HG02884 (cell line): ENCODE measurements around the gene NKX2-3.

Source experiments
- ATAC-seq: cut with Tn5 transposase; IDR thresholded peaks from one replicate; pipeline ENCODE4 v1.9.1; 2021; ENCODE audit warnings: mild to moderate bottlenecking, moderate library complexity; ENCODE audit not compliant: unreplicated experiment

The NKX2-3 gene

DNA sequence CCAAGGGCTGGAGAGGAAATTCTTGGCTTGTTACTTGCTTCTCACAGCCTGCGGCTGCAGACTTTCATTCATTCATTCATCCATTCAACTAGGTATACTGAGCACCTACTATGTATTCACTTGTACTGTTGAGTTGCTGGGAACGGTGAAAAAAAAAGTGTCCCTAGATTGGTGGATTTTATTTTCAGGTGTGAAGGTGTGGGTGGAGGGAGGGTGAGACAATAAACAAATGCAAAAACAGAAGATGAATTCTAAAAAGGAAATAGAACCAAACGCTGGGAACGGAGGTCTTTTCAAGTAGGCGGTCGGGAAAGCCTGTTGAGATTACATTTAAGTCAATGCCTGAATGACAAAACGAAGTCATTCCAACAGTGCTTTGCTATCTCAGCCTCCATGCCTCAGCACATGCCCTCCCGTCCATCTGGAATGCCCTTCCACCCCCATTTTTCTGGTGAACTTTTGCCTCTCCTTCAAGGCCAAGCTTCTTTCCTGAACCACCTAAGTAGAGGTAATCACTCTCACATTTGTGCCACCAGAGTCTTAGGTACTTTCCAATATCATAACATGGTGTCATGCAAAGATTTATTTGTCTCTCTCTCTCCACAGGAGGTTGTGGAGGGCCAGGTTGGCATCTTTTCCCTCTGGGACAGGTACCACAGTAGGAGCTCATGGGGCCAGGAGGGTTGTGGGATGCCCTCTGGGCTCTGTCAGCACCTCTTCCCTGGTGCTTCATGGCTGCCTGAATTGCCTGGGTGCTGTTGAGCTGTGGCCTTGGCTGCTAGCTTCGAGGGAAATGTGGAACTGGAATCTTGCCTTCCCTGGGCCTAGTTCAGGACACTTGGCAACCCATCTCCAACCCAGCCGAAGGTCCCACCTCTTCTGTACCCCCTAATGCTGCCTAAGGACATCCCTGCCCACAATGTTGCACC lies 5.5 kb downstream of the NKX2-3 start:
- ATAC-seq, result no peak

DNA sequence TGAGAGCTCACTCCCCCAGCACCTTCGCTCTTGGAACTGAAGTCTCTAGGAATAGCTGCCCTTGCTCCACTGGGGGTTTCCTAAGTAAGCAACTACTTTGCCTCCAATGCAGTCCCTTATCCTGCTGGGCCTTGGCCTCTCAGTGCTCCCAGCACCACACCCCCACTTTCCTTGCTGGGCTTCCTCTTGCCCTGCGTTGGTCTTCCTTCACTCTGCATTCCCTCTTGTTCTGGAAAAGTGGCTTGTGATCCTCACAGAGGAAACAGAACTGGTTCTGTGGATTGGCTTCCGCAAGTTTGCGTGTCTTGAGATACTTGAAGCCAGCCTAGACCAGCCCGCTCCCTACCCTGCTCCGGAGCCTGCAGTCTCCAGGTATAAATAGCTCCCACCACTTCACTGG lies 6.4 kb downstream of the NKX2-3 start:
- no peak for ATAC-seq

DNA sequence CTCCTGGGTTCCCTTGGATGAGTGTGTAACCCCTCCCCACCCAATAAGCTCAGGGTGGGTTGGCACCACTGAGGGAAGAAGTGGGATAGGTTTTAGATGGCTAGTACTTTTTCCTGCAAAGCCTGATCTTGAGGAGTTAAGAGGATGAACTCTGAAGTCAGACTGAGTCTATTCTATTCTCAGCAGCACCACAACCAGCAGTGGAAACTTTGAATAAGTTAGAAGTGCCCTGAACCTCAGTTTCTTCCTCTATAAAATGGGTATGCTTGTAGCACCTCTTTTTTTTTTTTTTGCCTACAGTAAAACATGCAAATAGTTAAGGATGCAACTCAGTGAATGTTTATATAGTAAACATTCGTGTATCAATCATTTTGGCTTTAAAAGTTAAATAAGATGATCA lies 7.1 kb downstream of the NKX2-3 start:
- ATAC-seq, result no peak

DNA sequence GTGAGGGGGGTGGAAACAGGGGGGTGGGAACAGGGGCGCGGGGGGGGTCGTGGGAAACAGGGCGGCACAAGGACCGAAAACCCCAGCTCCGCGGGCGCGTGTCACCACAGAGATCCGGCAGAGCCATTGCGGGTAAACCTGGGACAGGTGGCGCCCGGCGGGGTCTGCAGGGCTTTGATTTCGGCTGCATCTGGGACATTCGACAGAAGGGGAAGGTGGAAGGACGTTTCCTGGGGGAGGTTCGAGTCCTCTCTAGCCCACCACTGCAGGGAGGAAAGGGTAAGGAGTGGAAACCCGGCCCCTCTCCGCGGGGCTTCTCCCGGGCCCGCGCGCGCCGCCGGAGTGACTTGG lies 7.5 kb downstream of the NKX2-3 start:
- ATAC-seq, result no peak

DNA sequence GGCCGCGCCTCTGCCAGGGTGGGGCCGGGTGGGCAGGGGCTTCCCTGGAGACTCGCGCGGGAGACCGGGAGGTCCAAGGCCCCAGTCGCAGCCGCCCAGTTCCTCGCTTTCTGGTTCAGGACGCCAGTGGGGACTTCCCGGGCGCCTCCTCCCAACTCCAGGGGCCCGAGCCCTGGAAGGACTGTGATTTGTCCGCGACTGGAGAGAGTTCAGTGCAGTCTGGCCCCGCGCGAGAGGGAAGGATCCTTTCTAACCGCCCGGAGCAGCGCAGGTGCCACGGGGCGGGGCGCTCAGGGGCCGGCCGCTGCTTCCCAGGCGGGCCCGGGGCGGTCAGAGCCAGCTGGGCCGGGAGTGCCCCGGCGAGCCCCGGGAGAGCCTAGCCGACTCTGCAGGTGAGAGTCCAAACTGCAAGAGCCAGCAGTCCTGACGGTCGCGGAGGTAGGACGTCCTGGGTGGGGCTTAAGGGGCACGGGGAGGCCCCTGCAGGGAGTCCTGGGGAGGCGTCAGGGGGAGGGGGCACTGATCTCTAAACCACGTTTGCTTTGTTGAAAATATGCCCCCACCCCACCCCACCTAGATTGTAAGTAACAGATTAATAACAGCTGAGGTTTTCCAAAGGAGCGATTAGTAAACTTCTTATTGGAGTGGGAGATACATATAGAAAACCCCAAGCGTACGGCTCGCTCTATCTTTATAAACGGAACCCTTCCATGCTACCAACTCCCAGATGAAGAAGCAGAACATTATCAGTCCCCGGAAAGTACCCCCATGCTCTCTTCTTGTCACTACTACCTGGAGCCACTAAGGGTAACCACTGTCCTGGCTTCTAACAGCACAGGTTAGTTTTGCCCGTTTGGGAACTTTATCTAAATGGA lies 8.2 kb downstream of the NKX2-3 start:
- no peak for ATAC-seq

DNA sequence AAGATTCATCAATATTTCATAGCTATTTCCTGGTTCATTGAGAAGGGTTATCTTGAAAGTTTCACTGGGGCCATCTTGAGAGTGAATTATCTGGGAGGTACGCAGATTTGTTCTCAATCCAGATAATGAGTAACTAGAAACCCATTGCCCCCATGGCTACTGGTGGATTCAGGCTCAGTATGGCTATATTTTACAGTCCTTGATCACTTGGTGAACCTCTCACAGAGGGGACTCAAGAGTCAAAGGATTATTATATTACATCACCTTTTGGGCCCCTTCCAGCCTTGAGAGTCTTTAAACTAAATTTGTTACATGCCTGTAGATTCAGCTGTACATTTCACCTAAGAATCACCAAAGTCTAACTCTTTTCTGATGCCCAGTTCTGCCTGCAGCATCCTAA lies 11.6 kb downstream of the NKX2-3 start:
- no peak for ATAC-seq

DNA sequence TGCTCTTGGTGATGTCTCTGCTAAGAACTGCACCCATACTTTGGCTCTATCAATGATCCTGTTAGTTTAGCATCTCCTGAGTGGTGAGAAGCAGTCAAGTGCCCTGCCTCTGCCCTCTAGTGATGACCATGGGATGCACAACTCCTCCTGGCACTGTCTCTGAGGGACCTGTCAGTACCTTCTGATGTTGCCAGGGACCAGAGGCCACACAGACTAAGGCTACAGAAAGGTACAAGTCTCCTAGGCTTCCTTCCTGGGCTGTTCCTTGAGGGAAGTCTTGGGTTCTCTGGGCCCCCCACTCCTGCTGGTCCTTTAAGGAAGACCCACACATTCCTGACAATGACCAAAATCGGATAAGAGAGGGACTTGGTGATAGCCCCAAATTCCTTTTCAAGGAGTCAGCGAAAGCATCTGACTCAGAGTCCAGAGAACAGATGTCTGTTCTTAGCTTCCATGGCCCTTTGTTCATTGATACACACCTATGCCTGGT lies 15.3 kb downstream of the NKX2-3 start:
- no peak for ATAC-seq

DNA sequence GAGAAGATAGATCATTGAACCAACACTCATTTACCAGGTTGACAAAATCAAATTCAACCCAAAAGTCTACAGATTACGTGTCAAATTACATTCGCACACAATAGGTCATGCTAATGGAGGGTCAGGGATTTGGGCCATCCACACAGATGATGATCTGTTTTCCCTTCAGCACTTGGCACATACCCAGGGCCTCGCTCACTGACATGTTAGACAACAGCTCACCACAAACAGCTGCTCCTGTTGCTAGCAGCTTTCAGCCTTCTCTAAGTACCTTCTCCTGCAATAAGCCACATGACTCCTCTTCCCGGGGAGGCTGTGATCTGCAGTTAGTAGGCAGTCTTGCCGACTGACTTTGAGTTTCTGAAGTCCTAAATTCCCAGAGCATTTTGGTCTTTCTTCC lies 18.4 kb downstream of the NKX2-3 start:
- ATAC-seq, result no peak

DNA sequence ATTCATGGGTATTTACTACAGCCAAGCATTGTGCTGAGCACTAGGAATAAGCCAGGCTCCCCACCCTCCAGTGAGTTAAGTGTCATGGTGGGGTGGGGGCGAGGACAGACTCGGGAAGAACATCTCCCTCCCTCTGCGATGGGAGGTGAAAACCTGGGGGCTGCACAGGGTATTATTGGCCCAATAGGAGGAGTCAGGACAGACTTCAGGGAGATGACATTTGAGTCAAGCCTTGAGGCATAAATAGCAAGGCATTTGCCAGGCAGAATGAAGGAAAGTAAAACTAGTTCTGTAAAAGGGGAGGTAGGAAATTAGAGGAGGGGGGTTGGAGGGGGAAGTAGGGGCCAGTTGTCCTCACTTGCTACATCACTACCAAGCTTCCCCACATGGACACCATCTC lies 18.9 kb downstream of the NKX2-3 start:
- ATAC-seq, result no peak

DNA sequence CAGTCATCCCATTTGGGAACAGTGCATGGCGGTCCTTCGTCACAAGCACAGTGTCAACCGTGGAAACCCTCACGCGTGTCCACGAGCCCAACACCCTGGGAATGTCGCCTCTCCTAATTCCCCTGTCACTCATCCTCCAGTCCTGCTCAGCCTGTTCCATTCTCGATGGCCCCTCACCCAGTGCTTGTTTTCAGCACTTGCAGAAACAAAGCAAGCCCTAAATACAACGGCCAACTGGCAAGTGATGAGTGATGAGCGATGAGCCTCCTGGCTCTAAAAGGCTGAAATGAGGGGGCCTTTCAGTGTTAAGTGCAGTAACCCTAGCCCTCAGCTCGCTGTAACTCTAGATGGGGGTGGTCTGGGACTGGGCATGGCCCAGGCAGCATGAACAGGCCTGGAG lies 22.6 kb downstream of the NKX2-3 start:
- no peak for ATAC-seq

DNA sequence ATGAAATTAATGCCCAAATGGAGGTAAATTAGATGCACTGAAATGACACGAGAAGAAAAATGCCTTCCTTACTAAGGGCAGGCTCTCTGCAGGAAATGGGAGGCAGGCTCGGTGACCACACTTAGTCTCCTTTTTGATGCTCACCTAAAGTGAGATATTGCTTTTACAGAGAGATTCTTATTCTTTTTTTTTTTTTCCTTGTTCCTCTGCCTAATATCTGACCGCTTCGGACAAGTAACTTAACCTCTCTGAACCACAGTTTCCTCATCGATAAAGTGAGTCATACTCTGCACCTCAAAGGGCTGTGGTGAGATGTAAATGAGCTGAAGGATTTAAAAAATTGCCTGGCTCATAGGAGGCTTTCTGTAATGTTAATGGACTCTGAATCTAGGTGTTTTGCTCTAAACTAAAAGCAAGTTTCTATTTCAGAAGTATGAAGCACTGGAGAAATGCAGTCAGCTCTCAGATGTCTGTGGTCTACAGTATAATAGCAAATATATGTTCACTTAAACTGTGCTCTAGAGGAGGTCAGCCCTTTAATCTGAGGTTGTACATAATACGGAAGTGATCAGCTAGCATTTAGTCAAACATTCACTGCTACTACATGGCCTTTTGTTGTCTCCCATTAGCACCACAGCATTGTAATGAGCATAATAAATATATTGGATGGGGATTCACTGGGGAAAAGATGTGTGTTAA lies 23.2 kb downstream of the NKX2-3 start:
- peak; percentile 80 for ATAC-seq

DNA sequence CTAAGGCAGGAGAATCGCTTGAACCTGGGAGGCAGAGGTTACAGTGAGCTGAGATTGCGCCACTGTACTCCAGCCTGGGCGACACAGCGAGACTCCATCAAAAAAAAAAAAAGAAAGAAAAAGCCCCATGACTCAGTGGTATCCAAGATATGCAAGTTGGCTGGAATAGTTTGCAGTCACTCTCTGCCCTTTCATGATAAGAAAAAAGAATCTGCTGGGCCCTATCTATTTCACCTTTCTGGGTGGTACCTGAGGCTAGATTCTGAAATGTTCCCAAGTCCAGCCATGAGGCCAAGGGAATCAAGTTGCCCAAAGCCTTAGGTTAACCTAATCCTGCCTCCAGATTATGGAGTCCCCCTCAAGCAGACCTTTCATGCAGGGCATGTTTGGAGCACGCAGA lies 24.3 kb downstream of the NKX2-3 start:
- ATAC-seq, result no peak

DNA sequence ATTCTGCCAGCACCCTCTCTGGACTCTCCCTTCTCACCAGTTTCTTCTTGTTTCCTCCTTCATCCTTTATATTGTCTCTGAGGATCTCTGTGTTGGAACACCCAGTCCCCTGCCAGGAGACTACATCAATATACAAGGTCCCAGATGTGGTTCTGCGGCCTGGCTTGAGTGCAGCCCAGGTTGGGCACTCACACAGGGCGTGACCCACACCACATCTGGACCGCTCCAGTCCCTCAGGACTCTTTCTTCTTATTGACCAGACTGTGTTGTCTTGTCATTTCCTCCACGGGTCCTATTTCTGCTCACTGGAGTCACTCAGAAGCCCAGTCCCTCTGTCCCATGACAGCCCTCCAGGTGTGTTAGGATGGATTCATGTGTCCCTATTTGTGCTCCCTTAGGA lies 26.0 kb downstream of the NKX2-3 start:
- no peak for ATAC-seq

DNA sequence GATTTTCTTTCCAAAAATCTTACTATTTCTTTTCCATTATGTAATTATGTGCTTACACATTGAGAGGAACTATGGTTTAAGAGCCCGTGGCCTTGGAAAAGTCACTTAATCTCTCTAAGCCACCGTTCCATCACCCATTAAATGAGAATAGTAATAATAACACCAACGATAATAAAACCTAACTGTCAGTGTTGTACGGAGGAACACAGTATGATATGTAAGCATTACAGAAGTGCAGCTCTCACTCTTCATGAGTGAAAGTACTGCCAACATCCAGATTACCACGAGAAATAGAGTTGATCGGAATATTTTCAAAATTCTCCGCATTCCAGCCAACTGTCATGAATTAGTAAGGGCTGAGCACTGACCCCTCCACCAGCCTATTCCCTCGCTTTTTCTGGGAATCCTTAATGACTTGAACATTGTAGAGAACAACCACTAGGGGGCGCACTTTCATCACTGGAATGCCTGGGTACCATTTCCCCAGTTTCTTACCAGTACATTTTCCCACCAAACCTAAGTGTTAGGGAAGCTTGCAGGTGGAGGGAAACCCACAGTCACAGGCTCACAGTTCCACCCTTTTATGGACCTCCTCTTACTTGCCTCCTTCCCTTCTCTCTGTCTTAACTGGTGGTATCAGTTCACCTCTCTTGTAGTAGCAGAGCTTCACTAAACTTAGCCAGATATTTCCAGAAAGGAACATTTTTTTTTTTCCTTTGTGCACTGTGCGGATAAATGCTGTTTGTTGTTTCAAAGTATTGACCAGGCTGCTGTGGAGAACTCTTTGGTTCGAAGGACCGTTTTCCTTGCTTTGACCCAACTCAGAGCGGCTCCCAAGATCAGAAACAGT lies 27.8 kb downstream of the NKX2-3 start:
- no peak for ATAC-seq

DNA sequence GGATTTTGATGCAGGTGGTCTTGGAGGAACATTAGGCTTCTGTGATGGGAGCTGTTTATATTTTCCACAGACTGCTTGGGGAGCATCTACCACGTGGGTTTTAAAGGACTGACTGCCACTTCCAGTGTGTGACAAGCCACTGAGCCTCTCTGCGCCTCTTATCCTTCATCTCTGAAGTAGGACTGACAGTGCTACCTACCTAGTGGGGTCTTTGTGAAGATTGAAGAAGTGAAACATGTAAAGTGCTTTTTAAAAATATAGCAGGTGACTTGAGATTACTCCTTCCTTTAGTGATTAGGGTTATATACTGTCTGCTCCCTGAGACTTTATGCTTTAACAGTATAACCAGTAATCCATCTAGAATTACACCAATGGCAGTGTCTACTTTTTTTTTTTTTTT lies 29.9 kb downstream of the NKX2-3 start:
- ATAC-seq, result no peak

DNA sequence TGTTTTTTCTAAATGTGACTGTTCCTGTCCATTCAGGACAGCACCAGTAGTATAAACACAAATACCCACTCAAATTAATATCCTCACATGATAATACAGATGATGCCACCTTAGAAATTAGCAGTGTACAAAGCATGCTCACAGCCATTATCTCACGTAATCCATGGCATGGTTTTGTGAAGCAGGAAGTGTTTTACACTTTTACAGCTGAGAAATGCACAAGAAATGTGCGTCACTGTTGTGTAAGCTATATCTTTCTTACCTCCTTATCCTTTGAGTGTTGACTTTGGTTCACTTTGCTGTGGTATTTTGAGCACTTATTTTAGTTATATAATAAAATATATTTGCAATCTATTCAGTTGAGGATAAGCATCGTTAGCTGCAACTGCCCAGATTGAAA lies 31.6 kb downstream of the NKX2-3 start:
- no peak for ATAC-seq

DNA sequence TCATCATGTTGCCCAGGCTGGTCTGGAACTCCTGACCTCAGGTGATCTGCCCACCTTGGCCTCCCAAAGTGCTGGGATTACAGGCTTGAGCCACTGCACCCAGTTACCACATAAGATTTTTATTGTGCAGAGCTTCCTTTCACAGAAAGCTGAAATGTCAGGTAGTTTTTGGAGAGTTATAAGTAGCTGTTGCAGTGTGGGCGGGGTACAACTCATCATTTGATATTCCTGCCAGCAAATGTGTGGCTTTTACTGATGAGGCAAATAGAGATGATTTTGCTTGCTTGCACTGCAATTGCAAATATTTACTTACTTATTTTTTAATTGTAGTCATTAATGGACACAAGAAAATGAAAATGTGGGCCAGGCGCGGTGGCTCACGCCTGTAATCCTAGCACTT lies 32.4 kb downstream of the NKX2-3 start:
- no peak for ATAC-seq

DNA sequence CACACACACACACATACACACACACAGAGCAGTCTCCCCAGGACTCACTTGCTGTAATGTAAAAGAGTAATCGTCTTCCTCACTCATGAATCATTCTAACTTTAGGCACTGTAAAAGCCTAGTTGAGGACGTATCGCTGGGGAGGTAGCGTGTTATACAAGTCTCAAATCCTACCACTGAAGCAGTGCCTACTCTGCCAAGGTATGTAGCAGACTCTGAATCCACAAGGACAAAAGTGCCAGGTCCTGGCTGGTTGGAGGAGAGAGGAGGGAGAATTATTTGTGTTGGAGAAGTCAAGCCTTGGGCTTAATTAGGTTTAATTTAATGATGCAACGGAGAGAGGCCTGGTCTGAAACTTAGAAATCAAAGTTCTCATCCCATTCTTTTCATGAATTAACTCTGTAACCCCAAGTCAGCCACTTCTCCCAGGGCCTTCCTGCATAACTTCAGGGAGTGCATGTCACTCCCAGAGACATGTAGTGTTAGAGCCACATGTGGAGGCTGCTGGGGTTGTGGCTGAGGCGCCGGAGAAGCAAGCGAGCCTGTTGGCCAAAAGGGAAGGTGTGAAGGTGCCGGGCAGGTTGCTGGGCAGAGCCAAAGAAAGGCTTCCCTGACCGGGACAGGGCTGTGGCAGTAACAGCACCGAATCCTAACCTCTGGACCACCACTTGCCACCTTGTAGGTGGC lies 36.7 kb downstream of the NKX2-3 start:
- ATAC-seq, result no peak

DNA sequence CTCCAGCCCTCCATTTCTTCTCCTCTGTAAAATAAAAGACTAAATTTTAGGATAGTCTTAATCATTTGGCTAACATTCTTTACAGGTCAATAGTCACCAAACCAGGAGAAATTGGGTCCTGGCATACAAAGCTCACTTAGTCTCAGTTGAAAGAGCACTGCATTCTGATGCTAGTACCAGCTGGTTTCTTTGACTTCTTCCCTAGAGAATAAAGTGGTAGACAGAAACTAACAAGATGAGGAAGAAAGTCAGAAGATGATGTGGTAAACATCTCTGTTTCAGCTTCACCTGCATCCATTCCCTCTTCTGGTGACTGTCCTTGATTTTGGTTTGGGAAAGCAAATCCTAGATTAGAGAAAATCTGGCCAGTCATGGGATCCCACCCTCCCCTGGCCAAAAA lies 37.2 kb downstream of the NKX2-3 start:
- ATAC-seq, result no peak

DNA sequence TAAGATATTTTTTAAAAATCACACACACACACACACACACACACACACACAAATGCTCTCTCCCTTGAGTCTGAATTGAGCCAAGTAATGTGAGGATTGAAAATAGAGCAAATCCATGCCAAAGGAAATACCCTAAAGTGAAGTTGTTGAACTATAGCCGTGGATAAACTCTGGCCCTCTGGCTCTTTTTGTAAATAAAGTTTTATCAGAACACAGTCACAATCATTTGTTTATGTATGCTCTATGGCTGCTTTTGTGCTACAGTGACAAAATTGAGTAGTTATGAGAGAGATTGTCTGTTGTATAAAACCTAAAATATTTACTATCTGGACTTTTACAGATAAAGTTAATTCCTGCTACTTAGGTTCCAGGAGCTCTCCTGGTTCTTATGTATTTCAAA lies 39.1 kb downstream of the NKX2-3 start:
- ATAC-seq, result no peak
